OCI-LY7 (cell line): ENCODE measurements around the gene BCL7C.

Experiments
- CTCF ChIP-seq: fragments of 200-600 bp; sonication (generic); conservative IDR thresholded peaks from 2 replicates; pipeline ENCODE4 v1.5.1; 2014; ENCODE audit warnings: mild to moderate bottlenecking, antibody characterized with exemption, low read length, moderate library complexity, mixed read lengths
- EZH2phosphoT487 ChIP-seq: fragments of 200-600 bp; sonication (generic); IDR thresholded peaks from 2 replicates; pipeline ENCODE4 v1.6.1; 2018; ENCODE audit warnings: low read depth, borderline replicate concordance, mild to moderate bottlenecking, mixed run types, antibody characterized with exemption, low read length, moderate library complexity, mixed read lengths

- TF ChIP-seq CTCF, result no peak
- TF ChIP-seq EZH2phosphoT487, result no peak
Observed at GRCh38 chr16:30844346-30844670, 49.6 kb downstream of the BCL7C start.
